Psoas muscle (tissue), 8 donors: ENCODE measurements around the gene TSPAN14. TPM values are rescaled to one million over a fixed set of nuclear protein-coding genes. Genes with fewer than 3 reads are reported as not detected.

Experiments used
- ATAC-seq, 4 donors: fragments of 200-7000 bp; cut with Tn5 transposase; one replicate each; pipeline ENCODE4 v1.9.1; 2020; ENCODE audit warnings: moderate library complexity in 3 of 4, mild to moderate bottlenecking in 2 of 4
- DNase-seq, 2 donors: peaks; one replicate each; pipeline ENCODE4 v3.0.0-alpha.2; 2020
- H3K27ac ChIP-seq: fragments of 200-600 bp; one replicate; pipeline ENCODE4 v1.8.0; 2022
- H3K27me3 ChIP-seq, 3 donors: fragments of 200-600 bp in 1 of 3; one replicate each; pipeline versions ENCODE4 v1.6.1 to v1.8.0; 2013 to 2022; ENCODE audit warnings: low read length in 2 of 3, mild to moderate bottlenecking in 2 of 3, moderate library complexity in 1 of 3; ENCODE audit not compliant: insufficient read depth in 3 of 3
- H3K36me3 ChIP-seq, 2 donors: fragments of 200-600 bp in 1 of 2; one replicate each; pipeline versions ENCODE4 v1.6.1 to v1.8.0; 2013 to 2022; ENCODE audit warnings: low read depth in 1 of 2, mild to moderate bottlenecking in 1 of 2, moderate library complexity in 1 of 2; ENCODE audit not compliant: insufficient read depth in 1 of 2
- H3K4me1 ChIP-seq: fragments of 200-600 bp; one replicate; pipeline ENCODE4 v1.8.0; 2022
- H3K4me3 ChIP-seq: fragments of 200-600 bp; one replicate; pipeline ENCODE4 v1.8.0; 2022; ENCODE audit warnings: mild to moderate bottlenecking
- H3K9me3 ChIP-seq: fragments of 200-600 bp; one replicate; pipeline ENCODE4 v1.8.0; 2022
- WGBS, 3 donors: extraction: QIAGEN DNeasy Blood & Tissue Kit; methylation state at CpG; one replicate each; pipeline versions ENCODE4 v1.1.6 to v1.1.7; 2013; 5-methylcytosine and 5-hydroxymethylcytosine counted together
- intact Hi-C, 2 donors: fragments of 100-400 bp; cut with DNase I; formaldehyde crosslinking; loops; one replicate each; pipeline versions ENCODE4 v1.11.0 to v1.14.2; 2022
- polyA plus RNA-seq, 3 donors: library from polyadenylated mRNA; stranded (reverse); fragments of 200-250 nt; gene quantifications; one replicate each; pipeline ENCODE4 v1.2.3, GENCODE V29; 2013
- total RNA-seq, 4 donors: library from RNA; stranded (reverse); fragmentation: NEBNext Ultra II Directional in 2 of 4; extraction: Animal tissue kit (Norgen Biotek cat#: 25700) in 2 of 4; gene quantifications; one replicate each; pipeline versions ENCODE4 v1.2.1 to v1.2.4, GENCODE V29; 2021 to 2023
- TF ChIP-seq, protein P1 (sequence below): fragments of 200-600 bp; IDR thresholded peaks from one replicate; pipeline ENCODE4 v1.8.0; 2022; ENCODE audit warnings: antibody characterized with exemption
- donor health status: healthy with polysubstance abuse.
- donor health status: DM: no; HTN: no; CAD: no; lungs with moderate emphysema.
- donor health status: Bipolar disorder and iron deficiency.
- donor health status: healthy.
- donor health status: DM: yes; HTN: yes; CAD: no.
- donor health status: DM: no; HTN: no; CAD: no.
- donor health status: DM: no; HTN: no; CAD: no.
- donor health status: DM: yes; HTN: yes; CAD: no.

TSPAN14 gene
- total and polyA plus RNA-seq, 7 donors: 19.4 to 33.3 (median 23.9) TPM

DNA sequence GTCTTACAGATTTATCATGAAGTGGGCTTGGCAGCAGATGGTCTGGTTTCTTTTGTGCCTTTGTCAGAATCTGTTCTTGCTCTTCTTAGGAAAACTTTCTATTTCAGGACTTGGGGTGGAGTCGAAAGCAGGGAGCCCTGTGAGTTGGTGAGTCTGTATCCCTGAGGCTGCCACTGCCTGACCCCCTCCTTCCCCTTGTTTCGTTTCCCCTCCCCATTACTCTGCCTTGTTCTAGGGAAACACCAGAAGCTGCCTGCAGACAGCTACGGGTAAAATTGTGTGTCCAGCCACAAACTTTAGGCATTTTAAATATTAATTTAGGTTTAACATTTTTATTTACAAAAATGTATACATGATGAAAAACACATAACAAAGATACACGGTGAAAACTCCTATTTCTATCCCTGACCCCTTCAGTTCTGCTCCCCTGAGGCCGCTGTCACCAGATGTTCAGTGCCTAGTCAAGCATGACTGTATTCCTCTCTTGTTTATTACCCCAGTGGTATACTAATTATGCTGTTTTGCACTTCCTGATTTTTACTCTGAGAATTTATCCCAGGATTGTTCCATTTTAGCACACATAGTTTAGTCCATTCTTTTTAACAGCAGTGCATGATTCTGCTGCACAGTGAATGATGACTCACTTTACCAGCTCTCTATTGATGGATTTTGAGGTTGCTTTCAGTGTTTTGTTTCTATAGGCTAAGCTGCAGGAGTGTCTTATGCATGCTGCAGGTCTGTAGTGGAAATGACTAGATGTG lies 9.1 kb downstream of the TSPAN14 start:
- no peaks in the 10 kb centered on the region for H3K27me3 ChIP-seq
- H3K36me3 ChIP-seq: no peaks in the 10 kb centered on the region
- H3K27ac ChIP-seq: peak overlapping the region; percentile 60
- H3K9me3 ChIP-seq: no peaks in the 10 kb centered on the region
- H3K4me1 ChIP-seq: peaks cover 84% of the 10 kb centered on the region
- ATAC-seq: no peak
- intact Hi-C loops: no loop called here
- H3K4me3 ChIP-seq: no peak overlapping the region
- WGBS, 3 donors: 44 to 57% (median 53%) methylated on average over 5 of the region's 5 CpGs
- DNase-seq: no peak
- TF ChIP-seq, protein P1, sequence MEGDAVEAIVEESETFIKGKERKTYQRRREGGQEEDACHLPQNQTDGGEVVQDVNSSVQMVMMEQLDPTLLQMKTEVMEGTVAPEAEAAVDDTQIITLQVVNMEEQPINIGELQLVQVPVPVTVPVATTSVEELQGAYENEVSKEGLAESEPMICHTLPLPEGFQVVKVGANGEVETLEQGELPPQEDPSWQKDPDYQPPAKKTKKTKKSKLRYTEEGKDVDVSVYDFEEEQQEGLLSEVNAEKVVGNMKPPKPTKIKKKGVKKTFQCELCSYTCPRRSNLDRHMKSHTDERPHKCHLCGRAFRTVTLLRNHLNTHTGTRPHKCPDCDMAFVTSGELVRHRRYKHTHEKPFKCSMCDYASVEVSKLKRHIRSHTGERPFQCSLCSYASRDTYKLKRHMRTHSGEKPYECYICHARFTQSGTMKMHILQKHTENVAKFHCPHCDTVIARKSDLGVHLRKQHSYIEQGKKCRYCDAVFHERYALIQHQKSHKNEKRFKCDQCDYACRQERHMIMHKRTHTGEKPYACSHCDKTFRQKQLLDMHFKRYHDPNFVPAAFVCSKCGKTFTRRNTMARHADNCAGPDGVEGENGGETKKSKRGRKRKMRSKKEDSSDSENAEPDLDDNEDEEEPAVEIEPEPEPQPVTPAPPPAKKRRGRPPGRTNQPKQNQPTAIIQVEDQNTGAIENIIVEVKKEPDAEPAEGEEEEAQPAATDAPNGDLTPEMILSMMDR: no peak

DNA sequence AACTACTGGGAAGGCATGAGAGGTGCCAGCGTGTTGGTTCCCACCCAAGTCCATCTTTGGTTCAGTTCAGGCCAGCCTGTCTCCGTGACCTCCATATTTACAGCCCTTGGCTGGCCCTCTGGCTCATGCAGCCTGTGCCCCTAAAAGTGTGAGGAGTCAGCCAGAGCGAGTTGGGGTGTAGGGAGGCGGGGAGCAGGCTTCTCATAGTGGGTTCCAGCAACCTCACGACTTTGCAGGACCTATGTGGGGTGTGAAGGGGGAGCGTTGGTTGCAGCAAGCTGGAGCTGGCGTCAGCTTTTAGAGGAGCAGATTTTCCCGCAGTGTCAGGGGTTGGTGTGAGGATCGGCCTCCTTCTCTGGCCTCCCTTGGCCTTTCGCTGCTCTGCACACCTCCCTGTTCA lies 9.8 kb downstream of the TSPAN14 start:
- no peak overlapping the region for H3K4me3 ChIP-seq
- no peak for DNase-seq
- intact Hi-C loops: no loop called here
- H3K36me3 ChIP-seq: no peaks in the 10 kb centered on the region
- H3K4me1 ChIP-seq: peaks cover 84% of the 10 kb centered on the region
- ATAC-seq: no peak
- TF ChIP-seq, protein P1: no peak
- no peaks in the 10 kb centered on the region for H3K27me3 ChIP-seq
- H3K27ac ChIP-seq: peak overlapping the region; percentile 60
- H3K9me3 ChIP-seq: no peaks in the 10 kb centered on the region
- WGBS, 3 donors: 44 to 76% (median 60%) methylated on average over 10 of the region's 10 CpGs

DNA sequence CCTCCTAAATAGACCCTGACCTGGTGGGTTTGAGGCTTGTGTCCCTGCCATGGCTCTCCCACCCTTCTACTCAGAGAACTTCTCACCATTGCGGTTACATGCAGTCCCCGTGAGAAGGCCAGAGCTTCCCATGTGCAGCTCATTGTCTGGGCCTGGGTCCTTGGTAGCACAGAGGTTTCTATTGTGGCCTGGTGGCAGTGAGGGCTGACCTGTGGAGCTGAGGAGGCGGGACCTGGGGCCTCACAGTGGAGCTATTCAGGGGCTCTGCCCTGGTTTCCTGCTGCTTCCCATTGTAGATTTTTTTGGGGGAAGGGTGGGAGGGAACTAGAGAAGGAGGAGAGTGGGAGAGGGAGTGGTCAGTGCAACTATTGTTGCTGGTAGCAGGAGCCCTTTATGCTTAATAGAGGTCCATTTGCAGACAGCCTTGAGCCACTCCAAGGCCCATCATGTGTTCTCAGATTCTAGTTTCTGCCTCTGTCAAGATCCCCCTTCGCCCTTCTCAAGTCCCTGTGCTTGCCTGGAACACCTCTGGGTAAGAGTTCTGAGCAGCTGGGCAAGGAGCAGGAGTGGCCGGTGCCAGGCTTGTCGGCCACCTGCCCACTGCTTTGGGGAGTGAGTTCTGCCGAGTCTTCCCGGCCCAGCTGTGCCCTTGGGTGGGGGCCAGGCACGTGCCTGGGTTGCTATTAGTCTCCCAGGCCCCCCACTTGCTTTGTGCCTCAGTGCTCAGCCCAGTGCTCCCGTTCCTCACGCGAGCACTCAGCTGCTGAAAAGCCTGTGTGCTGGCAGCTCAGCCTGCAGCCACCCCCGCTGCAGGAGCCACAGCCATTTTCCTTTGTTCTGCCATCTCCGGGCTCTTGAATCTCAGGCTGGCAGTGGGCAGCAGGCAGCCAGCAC lies 10.7 kb downstream of the TSPAN14 start:
- peaks cover 0 to 5% of the 10 kb centered on the region in 2 donors for H3K36me3 ChIP-seq
- H3K27ac ChIP-seq: peak overlapping the region; percentile 60
- ATAC-seq (peak; percentile 28 to 64 (median 39)), DNase-seq (peak; percentile 35 to 75)
- TF ChIP-seq, protein P1: no peak
- H3K9me3 ChIP-seq: no peaks in the 10 kb centered on the region
- 18 to 22% (median 20%) methylated on average over 13 to 14 of the region's 14 CpGs for WGBS, 3 donors
- H3K4me1 ChIP-seq: peaks cover 80% of the 10 kb centered on the region
- intact Hi-C loops: no loop called here
- peak overlapping the region; percentile 45 for H3K4me3 ChIP-seq
- no peaks in the 10 kb centered on the region for H3K27me3 ChIP-seq

DNA sequence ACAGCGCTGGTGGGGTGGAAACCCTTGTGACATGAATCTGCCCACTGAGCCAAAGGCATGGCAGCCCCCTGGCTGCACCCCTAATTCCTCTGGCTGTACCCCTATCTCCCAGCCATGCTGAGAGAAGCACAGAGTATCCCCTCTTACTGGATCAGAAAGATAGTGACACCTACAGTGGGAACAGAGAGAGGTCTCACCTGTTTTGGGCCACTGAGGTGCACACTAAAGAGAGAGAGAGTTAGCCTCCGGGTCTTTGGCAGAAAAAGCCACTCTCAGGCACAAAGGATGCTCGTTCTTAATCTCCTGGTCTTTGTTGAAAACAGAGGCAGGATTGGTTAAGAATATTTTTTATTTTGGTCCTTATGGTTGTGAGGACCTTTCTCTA lies 11.3 kb downstream of the TSPAN14 start:
- peaks cover 73% of the 10 kb centered on the region for H3K4me1 ChIP-seq

More for the DNA sequence above, 11.3 kb downstream of the TSPAN14 start:
- Histone ChIP-seq H3K9me3 (no peaks in the 10 kb centered on the region), H3K27me3 (no peaks in the 10 kb centered on the region), H3K4me3 (peak overlapping the region; percentile 45), H3K36me3 (peaks cover 0 to 5% of the 10 kb centered on the region in 2 donors), H3K27ac (peak overlapping the region; percentile 60)
- intact Hi-C loops: no loop called here
- TF ChIP-seq, protein P1: no peak
- WGBS, 3 donors: 38 to 50% (median 43%) methylated on average over 3 of the region's 3 CpGs
- ATAC-seq (no peak), DNase-seq (no peak)
